ENCODE results near the gene DLGAP4.

DNA sequence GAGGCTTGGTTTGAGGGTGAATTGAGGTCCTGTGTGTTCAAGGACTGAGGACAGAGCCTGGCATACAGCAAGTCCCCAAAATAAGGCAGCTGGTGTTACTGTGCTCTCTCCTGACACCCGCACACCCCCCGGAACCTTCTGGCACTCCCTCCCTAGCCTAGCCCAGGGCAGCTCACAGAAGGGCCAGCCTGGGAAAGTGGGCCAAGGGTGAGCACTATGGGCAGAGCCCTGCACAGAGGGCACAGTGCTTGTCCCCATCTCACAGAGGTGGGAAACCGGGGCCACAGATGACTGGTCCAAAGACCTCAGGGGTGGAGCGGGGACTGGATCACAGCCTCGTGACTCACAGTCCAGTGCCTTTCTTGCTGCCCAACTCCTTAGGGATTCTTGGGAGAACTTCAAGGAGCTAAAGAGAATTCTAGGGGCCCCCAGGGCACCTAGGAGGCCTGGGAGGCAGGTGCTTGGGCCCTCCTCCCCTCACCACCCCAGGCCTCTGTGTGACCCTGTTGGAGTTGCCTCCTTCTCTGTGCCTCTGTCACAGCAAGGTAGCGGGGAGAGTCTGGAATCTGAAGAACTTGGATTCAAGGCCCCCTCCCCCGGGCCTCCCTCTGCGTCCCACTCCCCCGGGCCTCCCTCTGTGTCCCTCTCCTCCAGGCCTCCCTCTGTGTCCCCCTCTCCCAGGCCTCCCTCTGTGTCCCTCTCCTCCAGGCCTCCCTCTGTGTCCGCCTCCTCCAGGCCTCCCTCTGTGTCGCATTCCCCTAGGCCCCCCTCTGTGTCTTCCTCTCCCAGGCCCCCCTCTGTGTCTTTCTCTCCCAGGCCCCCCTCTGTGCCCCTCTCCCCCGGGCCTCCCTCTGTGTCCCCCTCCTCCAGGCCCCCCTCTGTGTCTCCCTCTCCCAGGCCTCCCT is 13.5 kb downstream of the DLGAP4 start:
- TF ChIP-seq POLR2AphosphoS5 (IDR thresholded peaks at IDR 0.05) (no peak), POLR2A (IDR thresholded peaks at IDR 0.05) (no peak)
- TF ChIP-seq, protein P1, sequence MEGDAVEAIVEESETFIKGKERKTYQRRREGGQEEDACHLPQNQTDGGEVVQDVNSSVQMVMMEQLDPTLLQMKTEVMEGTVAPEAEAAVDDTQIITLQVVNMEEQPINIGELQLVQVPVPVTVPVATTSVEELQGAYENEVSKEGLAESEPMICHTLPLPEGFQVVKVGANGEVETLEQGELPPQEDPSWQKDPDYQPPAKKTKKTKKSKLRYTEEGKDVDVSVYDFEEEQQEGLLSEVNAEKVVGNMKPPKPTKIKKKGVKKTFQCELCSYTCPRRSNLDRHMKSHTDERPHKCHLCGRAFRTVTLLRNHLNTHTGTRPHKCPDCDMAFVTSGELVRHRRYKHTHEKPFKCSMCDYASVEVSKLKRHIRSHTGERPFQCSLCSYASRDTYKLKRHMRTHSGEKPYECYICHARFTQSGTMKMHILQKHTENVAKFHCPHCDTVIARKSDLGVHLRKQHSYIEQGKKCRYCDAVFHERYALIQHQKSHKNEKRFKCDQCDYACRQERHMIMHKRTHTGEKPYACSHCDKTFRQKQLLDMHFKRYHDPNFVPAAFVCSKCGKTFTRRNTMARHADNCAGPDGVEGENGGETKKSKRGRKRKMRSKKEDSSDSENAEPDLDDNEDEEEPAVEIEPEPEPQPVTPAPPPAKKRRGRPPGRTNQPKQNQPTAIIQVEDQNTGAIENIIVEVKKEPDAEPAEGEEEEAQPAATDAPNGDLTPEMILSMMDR (IDR thresholded peaks at IDR 0.05), result no peak

Data from breast epithelium (tissue), 3 donors.